ENCODE results near the gene HOXA5.

Gene HOXA5

GRCh38 chr7:27128776-27129728, 14.4 kb downstream of the HOXA5 start:
- H3K27me3 ChIP-seq (ENCODE audit: control insufficient read depth, insufficient read depth, low read length): no peaks in the 10 kb centered on the region
- no peak for TF ChIP-seq CTCF (IDR thresholded peaks at IDR 0.05)
- no peaks in the 10 kb centered on the region for H3K79me2 ChIP-seq
- H3K9ac ChIP-seq: no peak overlapping the region
- H3K4me1 ChIP-seq: no peaks in the 10 kb centered on the region
- H3K27ac ChIP-seq: peak overlapping the region; percentile 16
- peak overlapping the region; percentile 88 for H3K4me3 ChIP-seq (ENCODE audit: low read depth, low read length)
- H3K9me3 ChIP-seq (ENCODE audit: control insufficient read depth, low read length): no peaks in the 10 kb centered on the region
- peak overlapping the region; percentile 97 for H3K4me2 ChIP-seq (ENCODE audit: low read length)
- H3K36me3 ChIP-seq (ENCODE audit: control insufficient read depth, insufficient read depth, low read length): no peaks in the 10 kb centered on the region
- H2AFZ ChIP-seq: no peak overlapping the region

GRCh38 chr7:27128034-27128433, 15.4 kb downstream of the HOXA5 start:
- H2AFZ ChIP-seq: no peak overlapping the region
- no peaks in the 10 kb centered on the region for H3K79me2 ChIP-seq
- peak overlapping the region; percentile 97 for H3K4me2 ChIP-seq (ENCODE audit: low read length)
- no peak for TF ChIP-seq CTCF (IDR thresholded peaks at IDR 0.05)
- no peak overlapping the region for H3K9ac ChIP-seq
- no peak overlapping the region for H3K27ac ChIP-seq
- peak overlapping the region; percentile 88 for H3K4me3 ChIP-seq (ENCODE audit: low read depth, low read length)
- no peaks in the 10 kb centered on the region for H3K36me3 ChIP-seq (ENCODE audit: control insufficient read depth, insufficient read depth, low read length)
- no peaks in the 10 kb centered on the region for H3K4me1 ChIP-seq
- H3K9me3 ChIP-seq (ENCODE audit: control insufficient read depth, low read length): no peaks in the 10 kb centered on the region
- H3K27me3 ChIP-seq (ENCODE audit: control insufficient read depth, insufficient read depth, low read length): no peaks in the 10 kb centered on the region

GRCh38 chr7:27126596-27127327, 16.7 kb downstream of the HOXA5 start:
- Histone ChIP-seq H3K36me3 (ENCODE audit: control insufficient read depth, insufficient read depth, low read length) (no peaks in the 10 kb centered on the region), H3K27me3 (ENCODE audit: control insufficient read depth, insufficient read depth, low read length) (no peaks in the 10 kb centered on the region), H3K9me3 (ENCODE audit: control insufficient read depth, low read length) (no peaks in the 10 kb centered on the region), H3K4me1 (no peaks in the 10 kb centered on the region), H3K27ac (no peak overlapping the region), H3K4me3 (ENCODE audit: low read depth, low read length) (no peak overlapping the region), H3K79me2 (no peaks in the 10 kb centered on the region), H3K9ac (no peak overlapping the region), H2AFZ (no peak overlapping the region), H3K4me2 (ENCODE audit: low read length) (peak overlapping the region; percentile 97)
- TF ChIP-seq CTCF (IDR thresholded peaks at IDR 0.05): no peak

- no peaks in the 10 kb centered on the region for H3K27me3 ChIP-seq (ENCODE audit: control insufficient read depth, insufficient read depth, low read length)
- H3K36me3 ChIP-seq (ENCODE audit: control insufficient read depth, insufficient read depth, low read length): no peaks in the 10 kb centered on the region
- peak overlapping the region; percentile 49 for H3K4me2 ChIP-seq (ENCODE audit: low read length)
- H3K79me2 ChIP-seq: no peaks in the 10 kb centered on the region
- no peak overlapping the region for H2AFZ ChIP-seq
- H3K9me3 ChIP-seq (ENCODE audit: control insufficient read depth, low read length): no peaks in the 10 kb centered on the region
- H3K4me3 ChIP-seq (ENCODE audit: low read depth, low read length): no peak overlapping the region
- H3K9ac ChIP-seq: no peak overlapping the region
- no peak overlapping the region for H3K27ac ChIP-seq
- H3K4me1 ChIP-seq: no peaks in the 10 kb centered on the region
- TF ChIP-seq CTCF (IDR thresholded peaks at IDR 0.05): no peak
Measured at GRCh38 chr7:27125986-27126394, 17.5 kb downstream of the HOXA5 start.

Measured in parathyroid adenoma (tissue), 2 donors.